DND-41 (cell line): ENCODE data around the gene HOXD12.

Source experiments
- ATAC-seq: fragments of 200-7000 bp; cut with Tn5 transposase; 3 replicates; pipeline ENCODE4 v1.9.1; 2021; ENCODE audit warnings: low read depth; ENCODE audit not compliant: insufficient read depth
- DNase-seq: peaks from one replicate; pipeline ENCODE4 v3.0.0-alpha.2; 2020
- H2AFZ ChIP-seq: 2 replicates; pipeline ENCODE4 v1.6.0; 2012; ENCODE audit warnings: low read depth, low read length
- H3K27ac ChIP-seq: 2 replicates; pipeline ENCODE4 v1.5.1; 2012; ENCODE audit warnings: low read length, inconsistent platforms
- H3K27me3 ChIP-seq: fragments of 200-600 bp; sonication (generic); 2 replicates; pipeline ENCODE4 v1.6.0; 2012; ENCODE audit warnings: low read length, mild to moderate bottlenecking, inconsistent platforms; ENCODE audit not compliant: insufficient read depth, poor library complexity
- H3K36me3 ChIP-seq: 2 replicates; pipeline ENCODE4 v1.5.1; 2012; ENCODE audit warnings: low read length, inconsistent platforms; ENCODE audit not compliant: insufficient read depth
- H3K4me1 ChIP-seq: 2 replicates; pipeline ENCODE4 v1.5.1; 2012; ENCODE audit warnings: mild to moderate bottlenecking, low read length; ENCODE audit not compliant: insufficient read depth
- H3K4me2 ChIP-seq: 2 replicates; pipeline ENCODE4 v1.6.0; 2012; ENCODE audit warnings: mild to moderate bottlenecking, moderate library complexity, low read length, inconsistent platforms; ENCODE audit not compliant: insufficient read depth
- H3K4me3 ChIP-seq, 2 experiments: fragments of 200-600 bp in 1 of 2; shearing (Covaris generic) in 1 of 2; 2 replicates each; pipeline ENCODE4 v1.5.1; 2012 to 2016; ENCODE audit warnings: inconsistent platforms in 2 of 2, low read length in 2 of 2, mild to moderate bottlenecking in 2 of 2, low read depth in 1 of 2, moderate library complexity in 1 of 2
- H3K79me2 ChIP-seq: 2 replicates; pipeline ENCODE4 v1.6.0; 2012; ENCODE audit warnings: low read length, inconsistent platforms; ENCODE audit not compliant: insufficient read depth
- H3K9ac ChIP-seq: 2 replicates; pipeline ENCODE4 v1.6.0; 2012; ENCODE audit warnings: low read depth, mild to moderate bottlenecking, inconsistent platforms, low read length, moderate library complexity
- H3K9me3 ChIP-seq: 2 replicates; pipeline ENCODE4 v1.5.1; 2012; ENCODE audit warnings: low read length, moderate library complexity, mild to moderate bottlenecking, inconsistent platforms; ENCODE audit not compliant: insufficient read depth, severe bottlenecking
- H4K20me1 ChIP-seq: 2 replicates; pipeline ENCODE4 v1.6.0; 2012; ENCODE audit warnings: low read length; ENCODE audit not compliant: insufficient read depth
- EZH2 ChIP-seq: IDR thresholded peaks from 3 replicates; pipeline ENCODE4 v1.6.1; 2012; ENCODE audit warnings: borderline replicate concordance, low read depth, mild to moderate bottlenecking, moderate library complexity, low read length, inconsistent platforms; ENCODE audit not compliant: severe bottlenecking
- TF ChIP-seq, protein P1 (sequence below): IDR thresholded peaks from 2 replicates; pipeline ENCODE4 v1.5.1; 2012; ENCODE audit warnings: borderline replicate concordance, low read length, moderate library complexity, mild to moderate bottlenecking; ENCODE audit not compliant: poor library complexity, severe bottlenecking; ENCODE audit errors: extremely low read depth

The HOXD12 gene

DNA sequence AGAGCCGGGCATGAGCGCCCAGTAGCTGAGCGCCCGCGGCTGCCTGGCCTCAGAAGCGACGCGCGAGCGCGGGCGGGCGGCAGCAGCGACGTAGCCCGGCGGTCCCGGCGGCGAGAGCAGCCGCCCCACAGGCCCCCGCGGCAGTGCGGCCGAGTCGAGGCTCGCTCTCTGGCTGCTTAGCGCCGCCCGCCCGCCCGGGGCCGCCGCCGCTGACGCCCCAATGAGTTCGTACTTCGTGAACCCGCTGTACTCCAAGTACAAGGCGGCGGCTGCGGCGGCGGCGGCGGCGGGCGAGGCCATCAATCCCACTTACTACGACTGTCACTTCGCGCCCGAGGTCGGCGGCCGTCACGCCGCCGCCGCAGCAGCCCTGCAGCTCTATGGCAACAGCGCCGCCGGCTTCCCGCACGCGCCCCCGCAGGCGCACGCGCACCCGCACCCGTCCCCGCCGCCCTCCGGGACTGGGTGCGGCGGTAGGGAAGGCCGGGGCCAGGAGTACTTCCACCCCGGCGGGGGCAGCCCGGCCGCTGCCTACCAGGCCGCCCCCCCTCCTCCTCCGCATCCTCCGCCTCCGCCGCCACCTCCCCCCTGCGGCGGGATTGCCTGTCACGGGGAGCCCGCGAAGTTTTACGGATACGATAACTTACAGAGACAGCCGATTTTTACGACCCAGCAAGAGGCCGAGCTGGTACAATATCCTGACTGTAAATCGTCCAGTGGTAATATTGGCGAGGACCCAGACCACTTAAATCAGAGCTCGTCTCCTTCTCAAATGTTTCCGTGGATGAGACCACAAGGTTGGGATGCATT, 30.8 kb downstream of the HOXD12 start:
- H3K9ac ChIP-seq = no peak overlapping the region

DNA sequence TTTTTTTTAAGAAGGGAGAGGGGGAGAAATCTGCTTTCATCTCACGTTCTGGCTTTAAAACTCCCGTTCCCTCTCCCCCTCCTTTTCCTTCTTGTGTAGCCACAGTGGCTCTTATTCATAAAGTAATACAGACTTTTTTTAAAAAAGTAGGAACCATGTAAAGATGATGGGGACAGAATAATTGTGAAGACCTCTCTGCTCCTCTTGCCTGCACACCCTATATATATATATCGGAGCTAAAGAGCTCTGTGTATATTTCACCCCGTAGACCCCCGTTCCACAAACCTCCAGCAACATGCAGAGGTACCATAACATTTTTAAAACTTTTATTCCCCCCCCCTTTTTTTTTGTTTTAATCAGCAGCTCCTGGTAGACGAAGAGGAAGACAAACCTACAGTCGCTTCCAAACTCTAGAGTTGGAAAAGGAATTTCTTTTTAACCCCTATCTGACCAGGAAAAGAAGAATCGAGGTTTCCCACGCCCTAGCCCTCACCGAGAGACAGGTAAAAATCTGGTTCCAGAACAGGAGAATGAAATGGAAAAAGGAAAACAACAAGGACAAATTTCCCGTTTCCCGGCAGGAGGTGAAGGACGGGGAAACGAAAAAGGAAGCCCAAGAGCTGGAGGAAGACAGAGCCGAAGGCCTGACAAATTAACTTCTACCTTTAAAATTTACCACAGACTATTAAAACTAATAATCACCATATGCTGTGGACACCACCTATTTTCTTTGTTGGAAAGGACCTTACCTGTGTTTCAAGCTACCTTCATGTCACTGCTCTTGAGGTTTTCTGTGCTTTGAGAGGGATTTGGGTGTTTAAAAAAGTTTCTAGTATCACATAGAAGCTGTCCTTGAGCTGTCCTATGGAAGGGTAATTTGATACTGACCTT, 31.6 kb downstream of the HOXD12 start:
- H3K4me1 ChIP-seq = peaks cover 4% of the 10 kb centered on the region; the same call in 1 of the 2 replicates
- no peak for DNase-seq
- H3K36me3 ChIP-seq = no peaks in the 10 kb centered on the region
- no peaks in the 10 kb centered on the region for H3K9me3 ChIP-seq
- no peak overlapping the region for H3K9ac ChIP-seq
- no peak overlapping the region for H2AFZ ChIP-seq
- no peak overlapping the region for H3K27ac ChIP-seq
- H3K27me3 ChIP-seq = peaks cover 10% of the 10 kb centered on the region
- no peaks in the 10 kb centered on the region for H4K20me1 ChIP-seq
- no peak overlapping the region for H3K4me2 ChIP-seq
- TF ChIP-seq EZH2 = no peak
- TF ChIP-seq, protein P1, sequence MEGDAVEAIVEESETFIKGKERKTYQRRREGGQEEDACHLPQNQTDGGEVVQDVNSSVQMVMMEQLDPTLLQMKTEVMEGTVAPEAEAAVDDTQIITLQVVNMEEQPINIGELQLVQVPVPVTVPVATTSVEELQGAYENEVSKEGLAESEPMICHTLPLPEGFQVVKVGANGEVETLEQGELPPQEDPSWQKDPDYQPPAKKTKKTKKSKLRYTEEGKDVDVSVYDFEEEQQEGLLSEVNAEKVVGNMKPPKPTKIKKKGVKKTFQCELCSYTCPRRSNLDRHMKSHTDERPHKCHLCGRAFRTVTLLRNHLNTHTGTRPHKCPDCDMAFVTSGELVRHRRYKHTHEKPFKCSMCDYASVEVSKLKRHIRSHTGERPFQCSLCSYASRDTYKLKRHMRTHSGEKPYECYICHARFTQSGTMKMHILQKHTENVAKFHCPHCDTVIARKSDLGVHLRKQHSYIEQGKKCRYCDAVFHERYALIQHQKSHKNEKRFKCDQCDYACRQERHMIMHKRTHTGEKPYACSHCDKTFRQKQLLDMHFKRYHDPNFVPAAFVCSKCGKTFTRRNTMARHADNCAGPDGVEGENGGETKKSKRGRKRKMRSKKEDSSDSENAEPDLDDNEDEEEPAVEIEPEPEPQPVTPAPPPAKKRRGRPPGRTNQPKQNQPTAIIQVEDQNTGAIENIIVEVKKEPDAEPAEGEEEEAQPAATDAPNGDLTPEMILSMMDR = no peak
- H3K79me2 ChIP-seq = no peaks in the 10 kb centered on the region
- H3K4me3 ChIP-seq = no peak overlapping the region
- ATAC-seq = no peak

More for the DNA sequence above, 30.8 kb downstream of the HOXD12 start:
- H3K27me3 ChIP-seq = peaks cover 10% of the 10 kb centered on the region
- no peak for DNase-seq
- H2AFZ ChIP-seq = no peak overlapping the region
- no peaks in the 10 kb centered on the region for H4K20me1 ChIP-seq
- no peaks in the 10 kb centered on the region for H3K9me3 ChIP-seq
- no peaks in the 10 kb centered on the region for H3K36me3 ChIP-seq
- peaks cover 4% of the 10 kb centered on the region; the same call in 1 of the 2 replicates for H3K4me1 ChIP-seq
- no peak overlapping the region for H3K4me3 ChIP-seq
- no peak for ATAC-seq
- no peaks in the 10 kb centered on the region for H3K79me2 ChIP-seq
- H3K4me2 ChIP-seq = no peak overlapping the region
- TF ChIP-seq EZH2 = no peak
- TF ChIP-seq, protein P1 = no peak
- no peak overlapping the region for H3K27ac ChIP-seq

DNA sequence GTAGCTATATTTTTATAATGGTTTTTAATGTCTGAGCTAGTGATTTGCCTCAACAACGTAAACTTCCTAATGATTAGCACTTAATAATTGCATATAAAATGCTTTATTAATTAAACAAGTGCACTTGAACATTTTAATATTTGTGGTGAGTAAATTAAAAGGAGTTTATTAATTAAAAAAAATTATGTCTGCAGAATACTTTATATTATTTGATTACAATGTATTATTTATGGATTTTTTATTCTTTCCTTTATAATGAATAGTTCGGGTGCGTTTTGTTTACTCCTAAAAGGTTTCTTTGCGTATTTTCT, 32.2 kb downstream of the HOXD12 start:
- H3K79me2 ChIP-seq = no peaks in the 10 kb centered on the region
- H3K4me3 ChIP-seq = no peak overlapping the region
- no peak for DNase-seq
- H3K27ac ChIP-seq = no peak overlapping the region
- H4K20me1 ChIP-seq = no peaks in the 10 kb centered on the region
- H2AFZ ChIP-seq = no peak overlapping the region
- H3K4me1 ChIP-seq = peaks cover 4% of the 10 kb centered on the region; the same call in 1 of the 2 replicates
- H3K9me3 ChIP-seq = no peaks in the 10 kb centered on the region
- ATAC-seq = no peak
- H3K27me3 ChIP-seq = peaks cover 10% of the 10 kb centered on the region
- no peak overlapping the region for H3K4me2 ChIP-seq
- H3K9ac ChIP-seq = no peak overlapping the region
- H3K36me3 ChIP-seq = no peaks in the 10 kb centered on the region
- TF ChIP-seq, protein P1 = no peak
- TF ChIP-seq EZH2 = no peak
